Stimulated activated CD4-positive, alpha-beta T cell treated with anti-CD3 and anti-CD28 coated beads, Interleukin-15, amount 100 ng/mL, for 1 hour (primary cell): ENCODE measurements around the gene TMEM138.

Experiments
- DNase-seq, 2 donors: peaks; one replicate each; pipeline ENCODE4 v3.0.0-alpha.2; 2020; ENCODE audit warnings: low read depth in 1 of 2, low spot score in 1 of 2

Gene TMEM138

DNA sequence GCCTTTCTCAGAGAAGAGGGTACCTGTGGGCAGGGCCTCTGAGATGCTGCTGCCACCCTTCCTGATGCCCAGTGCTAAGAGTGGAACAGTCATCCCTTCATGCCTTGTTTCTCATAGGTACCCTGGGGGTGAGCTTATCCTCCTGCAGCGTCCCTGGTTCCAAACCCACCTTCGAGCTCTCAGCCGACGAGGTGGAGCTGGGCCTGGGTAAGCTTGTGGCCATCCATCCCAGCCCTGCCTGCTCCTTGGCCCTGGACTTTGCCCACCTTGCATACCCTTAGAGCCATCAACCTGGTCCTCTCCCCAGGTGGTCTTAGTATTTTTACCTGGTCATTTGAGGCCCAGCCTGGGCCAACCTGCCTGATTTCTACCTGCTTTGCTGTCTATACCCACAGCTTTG, 20.5 kb upstream of the TMEM138 start:
- no peak for DNase-seq

DNA sequence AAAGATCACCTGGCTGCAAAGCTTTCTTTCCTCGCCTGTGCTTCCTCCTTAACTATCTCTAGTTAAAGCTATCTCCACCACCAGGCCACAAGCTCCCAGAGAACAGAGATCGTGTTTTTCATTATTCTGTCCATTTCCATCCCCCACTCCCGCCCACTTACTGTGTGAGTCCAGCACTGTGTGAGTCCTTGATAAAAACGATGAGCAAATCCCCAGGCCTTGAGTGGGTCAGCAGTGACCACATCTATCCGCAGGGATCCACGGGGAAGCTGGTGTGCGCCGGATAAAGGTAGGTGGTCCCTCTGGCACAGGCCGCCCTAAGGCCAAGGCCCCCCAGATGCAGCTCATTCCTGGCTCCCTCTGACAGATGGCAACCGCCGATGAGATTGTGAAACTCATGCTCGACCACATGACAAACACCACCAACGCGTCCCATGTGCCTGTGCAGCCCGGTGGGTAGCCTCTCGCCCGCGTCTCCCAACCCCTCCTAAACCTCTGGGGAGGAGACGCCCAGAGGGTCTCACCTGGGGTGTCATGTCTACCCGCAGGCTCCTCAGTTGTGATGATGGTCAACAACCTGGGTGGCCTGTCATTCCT, 19.9 kb upstream of the TMEM138 start:
- DNase-seq: no peak

DNA sequence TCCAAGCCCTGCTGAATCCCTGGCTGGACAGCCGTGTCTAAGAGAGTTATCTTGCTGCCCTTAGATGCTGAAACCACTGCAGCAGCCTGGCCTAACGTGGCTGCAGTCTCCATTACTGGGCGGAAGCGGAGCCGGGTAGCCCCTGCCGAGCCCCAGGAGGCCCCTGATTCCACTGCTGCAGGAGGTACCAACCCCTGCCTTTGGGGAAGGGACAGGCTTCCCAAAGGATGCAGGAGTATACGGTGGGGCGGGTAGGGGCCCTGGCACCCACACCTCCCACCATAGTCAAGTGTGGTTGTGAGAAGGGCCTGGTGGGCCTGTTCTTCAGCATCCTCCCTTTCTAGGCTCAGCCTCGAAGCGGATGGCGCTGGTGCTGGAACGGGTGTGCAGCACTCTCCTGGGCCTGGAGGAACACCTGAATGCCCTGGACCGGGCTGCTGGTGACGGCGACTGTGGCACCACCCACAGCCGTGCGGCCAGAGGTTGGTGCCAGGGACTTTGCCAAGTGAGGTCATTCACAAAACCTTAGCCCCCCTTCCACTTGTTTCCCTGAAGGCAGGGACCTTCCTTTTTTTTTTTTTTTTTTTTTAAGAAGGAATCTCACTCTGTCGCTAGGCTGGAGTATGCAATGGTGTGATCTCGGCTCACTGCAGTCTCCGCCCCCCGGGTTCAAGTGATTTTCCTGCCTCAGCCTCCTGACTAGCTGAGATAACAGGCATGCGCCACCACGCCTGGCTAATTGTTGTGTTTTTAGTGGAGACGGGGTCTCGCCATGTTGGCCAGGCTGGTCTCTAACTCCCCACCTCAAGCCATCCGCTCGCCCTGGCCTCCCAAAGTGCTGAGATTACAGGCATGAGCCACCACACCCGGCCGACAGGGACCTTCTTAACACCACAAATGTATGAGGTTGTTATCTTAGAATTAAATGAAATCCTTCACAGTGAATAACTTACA, 18.1 kb upstream of the TMEM138 start:
- DNase-seq: no peak

- DNase-seq: no peak
These were observed 17.0 kb upstream of the TMEM138 start for GRCh38 chr11:61345170-61345610.

- DNase-seq: no peak
These were observed 16.0 kb upstream of the TMEM138 start for GRCh38 chr11:61345954-61346843.

DNA sequence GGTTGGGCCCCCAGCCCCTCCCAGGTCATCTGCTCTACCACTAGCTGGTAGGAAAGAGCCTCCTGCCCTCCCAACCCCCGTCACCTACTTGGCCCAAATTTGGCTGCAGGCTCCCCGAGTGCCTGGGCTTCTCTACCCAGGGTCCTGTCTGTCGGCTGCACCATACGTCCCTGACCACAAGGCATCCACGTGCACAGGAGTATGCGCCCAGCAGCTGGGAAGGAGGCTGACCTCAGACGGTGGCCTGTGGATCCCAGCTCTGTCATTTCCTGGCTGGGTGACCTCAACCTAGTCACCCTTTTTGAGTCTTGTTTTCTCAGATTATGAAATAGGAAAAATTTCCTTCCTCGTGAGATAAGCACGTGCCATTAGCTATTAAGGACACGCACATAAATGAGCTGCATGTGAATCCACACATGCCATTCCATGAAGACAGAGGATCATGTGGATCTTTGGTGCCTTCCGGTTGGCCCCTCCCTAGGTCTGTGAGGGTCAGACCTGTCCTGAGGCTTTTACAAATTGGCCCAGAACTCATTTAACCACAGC, 14.2 kb upstream of the TMEM138 start:
- DNase-seq: no peak

DNA sequence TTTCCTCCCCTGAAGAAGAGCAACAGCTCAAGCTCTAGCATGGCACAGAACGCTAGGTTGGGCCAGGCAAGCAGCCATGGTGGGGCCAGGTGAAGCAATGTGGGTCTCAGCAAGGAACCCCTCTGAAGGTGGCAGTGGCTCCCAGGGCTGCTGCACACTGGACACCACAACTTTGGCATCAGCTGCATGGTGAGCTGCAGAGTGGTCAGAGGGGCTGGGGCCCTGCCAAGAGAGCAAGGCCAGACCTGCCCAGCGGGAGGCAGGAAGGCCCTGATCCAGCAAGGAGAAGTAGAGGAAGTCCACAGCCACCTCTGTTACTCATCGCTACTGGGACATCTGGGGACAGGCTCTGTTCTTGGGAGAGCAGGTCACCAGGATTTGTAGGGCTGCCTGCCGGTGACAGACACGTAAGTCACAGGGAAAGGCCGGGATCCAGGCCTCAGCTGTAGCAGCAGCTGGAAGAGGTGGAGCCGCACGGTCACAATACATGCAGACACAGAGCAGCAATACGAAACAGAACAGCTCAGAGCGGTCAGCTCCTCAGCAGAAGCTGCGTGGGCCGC, 12.9 kb upstream of the TMEM138 start:
- DNase-seq: no peak

DNA sequence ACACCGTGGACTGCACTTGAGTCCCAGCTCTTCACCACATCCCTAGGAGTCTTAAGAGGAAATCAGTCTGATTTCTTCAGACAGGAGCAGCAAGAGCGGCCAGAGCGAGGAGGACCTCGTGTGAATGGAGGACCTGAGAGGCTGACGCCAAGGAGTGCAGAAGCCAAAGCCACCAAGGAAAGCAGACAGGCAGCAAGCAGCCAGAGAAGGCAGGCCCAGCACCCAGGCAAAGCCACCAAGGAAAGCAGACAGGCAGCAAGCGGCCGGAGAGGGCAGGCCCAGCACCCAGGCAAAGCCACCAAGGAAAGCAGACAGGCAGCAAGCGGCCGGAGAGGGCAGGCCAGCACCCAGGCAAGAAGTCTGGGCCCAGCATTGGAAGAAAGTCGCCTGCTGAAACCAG, 12.3 kb upstream of the TMEM138 start:
- no peak for DNase-seq

GRCh38 chr11:61350336-61350735, 11.8 kb upstream of the TMEM138 start:
- DNase-seq: no peak

GRCh38 chr11:61350803-61351202, 11.4 kb upstream of the TMEM138 start:
- DNase-seq: no peak

- DNase-seq: no peak
These were observed 10.1 kb upstream of the TMEM138 start for GRCh38 chr11:61352038-61352437.

DNA sequence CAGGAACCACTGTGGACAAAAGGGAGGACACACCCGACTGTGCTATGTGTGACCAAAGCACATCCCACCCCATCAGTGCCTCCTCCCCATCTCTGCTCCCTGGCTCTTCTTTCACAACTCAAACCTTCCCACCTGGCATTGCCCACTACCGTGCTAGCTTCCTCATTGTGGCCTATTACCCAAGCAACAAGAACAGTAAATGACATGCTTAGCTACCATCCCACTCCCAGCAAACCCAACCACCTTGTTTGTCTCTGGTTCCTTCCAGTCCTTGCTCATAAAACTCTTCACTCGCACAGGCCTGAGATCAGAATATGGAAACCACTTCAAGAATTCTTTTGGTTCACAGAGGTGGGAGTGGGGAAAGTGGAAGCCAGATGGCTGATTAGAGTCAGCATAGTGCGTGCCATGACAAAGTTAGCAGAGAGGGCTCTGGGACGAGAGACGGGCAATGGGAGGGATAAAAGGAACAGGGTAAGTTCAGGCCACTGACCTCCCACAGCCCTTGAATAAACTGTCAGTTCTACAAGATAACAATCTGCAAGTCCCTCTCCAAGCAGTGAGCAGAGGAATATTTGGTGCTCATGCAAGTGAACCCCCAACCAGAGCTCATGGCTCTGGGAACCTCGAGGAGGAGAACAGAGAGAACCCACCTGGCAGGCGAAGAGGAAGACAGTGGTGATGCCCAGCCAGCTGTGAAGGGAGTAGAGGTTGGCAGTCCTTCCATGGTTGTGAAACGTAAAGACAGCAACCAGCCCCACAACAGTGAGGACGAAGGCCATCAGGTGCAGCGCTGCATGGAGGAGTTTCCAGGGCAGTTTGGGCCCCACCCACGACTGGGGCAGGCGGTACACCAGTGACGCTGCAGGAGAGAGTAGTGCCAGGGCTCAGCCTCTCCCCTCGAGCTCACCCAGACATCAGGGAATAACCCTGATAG, 8.8 kb upstream of the TMEM138 start:
- no peak for DNase-seq

GRCh38 chr11:61354208-61354607, 8.0 kb upstream of the TMEM138 start:
- DNase-seq: no peak

DNA sequence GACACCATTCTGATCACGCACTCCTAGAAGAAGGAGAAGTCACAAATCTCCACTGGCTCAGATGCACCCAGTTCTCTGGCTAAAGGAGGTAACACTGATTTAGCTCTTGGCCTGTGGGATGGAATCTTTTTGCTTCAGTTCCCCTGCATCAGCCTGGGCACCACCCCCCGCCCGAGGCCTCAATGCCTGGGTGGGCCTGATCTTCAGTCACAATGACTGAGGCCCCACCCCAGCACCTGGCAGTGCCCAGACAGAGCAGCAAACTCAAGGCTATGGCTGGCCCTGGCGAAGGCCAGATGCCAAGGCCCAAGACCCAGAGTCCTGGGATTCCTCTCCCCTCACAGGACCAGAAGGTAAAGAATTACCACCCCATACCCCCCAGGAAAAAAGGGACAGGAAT, 5.5 kb upstream of the TMEM138 start:
- no peak for DNase-seq

GRCh38 chr11:61357233-61357893, 4.8 kb upstream of the TMEM138 start:
- no peak for DNase-seq

DNA sequence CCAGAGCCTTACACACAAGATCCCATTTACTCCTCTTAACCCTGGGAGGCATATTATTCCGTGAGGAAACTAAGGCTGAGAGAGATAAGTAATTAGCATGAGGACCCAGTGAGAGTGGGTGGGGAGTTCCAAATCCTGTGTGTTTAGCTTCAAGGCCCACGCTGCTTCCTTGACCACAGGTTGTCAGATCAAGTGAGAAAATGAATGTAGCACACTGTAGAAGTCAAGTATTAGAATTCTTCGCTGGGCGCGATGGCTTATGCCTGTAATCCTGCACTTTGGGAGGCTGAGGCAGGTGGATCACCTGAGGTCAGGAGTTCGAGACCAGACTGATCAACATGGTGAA, 4.3 kb upstream of the TMEM138 start:
- DNase-seq: no peak

- no peak for DNase-seq
These were observed 3.6 kb upstream of the TMEM138 start for GRCh38 chr11:61358566-61358965.

- DNase-seq: no peak
These were observed 2.7 kb upstream of the TMEM138 start for GRCh38 chr11:61359516-61359915.

DNA sequence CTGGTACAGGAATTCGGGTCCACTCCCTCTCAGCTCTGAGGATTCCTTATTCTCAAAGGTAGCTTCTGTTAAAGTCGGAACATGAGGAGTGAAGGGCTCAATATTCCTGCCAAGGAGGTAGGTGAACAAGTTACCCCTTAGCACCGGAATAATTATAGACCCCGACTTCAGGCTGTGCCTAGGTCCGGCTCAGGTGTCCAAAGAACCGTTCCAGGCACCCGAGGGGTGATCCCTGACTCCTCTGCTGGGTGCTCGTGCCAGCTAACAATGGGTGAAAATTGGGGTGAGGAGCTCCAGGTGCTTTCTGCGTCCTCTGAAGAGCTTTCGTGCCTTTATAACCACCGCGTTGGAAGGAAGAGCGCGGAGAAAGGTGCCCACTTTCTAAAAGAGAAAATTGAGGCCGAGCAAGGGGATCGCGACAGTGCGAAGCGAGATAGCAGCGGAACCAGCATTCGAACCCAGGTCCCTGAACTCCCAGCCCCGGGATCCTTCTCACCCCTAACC, 885 bp upstream of the TMEM138 start:
- no peak for DNase-seq
